Spinal cord (tissue), 10 donors: ENCODE results near the gene DCP1B. TPM values are rescaled to one million over a fixed set of nuclear protein-coding genes. Genes with fewer than 3 reads are reported as not detected.

Source experiments
- DNase-seq, 6 donors: peaks; one replicate each; pipeline versions ENCODE4 v3.0.0 to v3.0.0-alpha.2; 2013 to 2015; ENCODE audit warnings: low spot score in 6 of 6, low read depth in 4 of 6
- H3K27ac ChIP-seq: one replicate; pipeline ENCODE4 v1.5.1; 2013; ENCODE audit warnings: low read depth, low read length, control low read depth
- H3K27me3 ChIP-seq: one replicate; pipeline ENCODE4 v1.6.1; 2013; ENCODE audit warnings: low read length; ENCODE audit not compliant: control insufficient read depth, insufficient read depth
- H3K36me3 ChIP-seq: one replicate; pipeline ENCODE4 v1.6.1; 2013; ENCODE audit warnings: low read length; ENCODE audit not compliant: control insufficient read depth, insufficient read depth
- H3K4me1 ChIP-seq: one replicate; pipeline ENCODE4 v1.6.1; 2013; ENCODE audit warnings: low read length; ENCODE audit not compliant: control insufficient read depth, insufficient read depth
- H3K4me3 ChIP-seq: one replicate; pipeline ENCODE4 v1.5.1; 2013; ENCODE audit warnings: low read depth, low read length, control low read depth
- H3K9me3 ChIP-seq: one replicate; pipeline ENCODE4 v1.6.1; 2013; ENCODE audit warnings: low read length; ENCODE audit not compliant: control insufficient read depth, insufficient read depth
- WGBS: methylation state at CpG from one replicate; pipeline ENCODE4 v1.1.5; 2013; ENCODE audit warnings: missing lambda C conversion rate; ENCODE audit not compliant: insufficient coverage; 5-methylcytosine and 5-hydroxymethylcytosine counted together
- polyA plus RNA-seq, 2 donors: library from polyadenylated mRNA; unstranded; fragments of 120-200 nt; gene quantifications; one replicate each; pipeline ENCODE4 v1.2.1, GENCODE V29; 2013; ENCODE audit not compliant: insufficient read length in 2 of 2
- total RNA-seq, 2 donors: library from RNA; depleted of rRNA in 1 of 2; stranded (reverse); fragments of 120-200 nt in 1 of 2; fragments of >200 nt in 1 of 2; gene quantifications; one replicate each; pipeline versions ENCODE4 v1.2.3 to v1.2.4, GENCODE V29; 2013 to 2014
- donor health status: healthy.

DCP1B gene
- total and polyA plus RNA-seq, 4 donors: 11.7 to 16.7 (median 15.2) TPM

- H3K4me1 ChIP-seq: peaks cover 8% of the 10 kb centered on the region
- H3K27me3 ChIP-seq: peaks cover 11% of the 10 kb centered on the region
- H3K27ac ChIP-seq: no peak overlapping the region
- H3K9me3 ChIP-seq: no peaks in the 10 kb centered on the region
- no peak overlapping the region for H3K4me3 ChIP-seq
- H3K36me3 ChIP-seq: no peaks in the 10 kb centered on the region
- DNase-seq: no peak
- no CpG with 5 or more reads among the region's 3 CpGs for WGBS
Observed at GRCh38 chr12:1910468-1910867, 93.8 kb downstream of the DCP1B start.

GRCh38 chr12:1908758-1909157, 95.5 kb downstream of the DCP1B start:
- Histone ChIP-seq H3K27ac (no peak overlapping the region), H3K4me1 (peaks cover 8% of the 10 kb centered on the region), H3K4me3 (no peak overlapping the region), H3K27me3 (peaks cover 9% of the 10 kb centered on the region), H3K9me3 (peaks cover 1% of the 10 kb centered on the region), H3K36me3 (no peaks in the 10 kb centered on the region)
- no peak for DNase-seq
- 95% methylated on average over 17 of the region's 26 CpGs for WGBS

GRCh38 chr12:1907652-1908611, 96.3 kb downstream of the DCP1B start:
- peaks cover 9% of the 10 kb centered on the region for H3K27me3 ChIP-seq
- peaks cover 8% of the 10 kb centered on the region for H3K4me1 ChIP-seq
- no peaks in the 10 kb centered on the region for H3K36me3 ChIP-seq
- H3K27ac ChIP-seq: no peak overlapping the region
- no peak overlapping the region for H3K4me3 ChIP-seq
- peaks cover 1% of the 10 kb centered on the region for H3K9me3 ChIP-seq
- no peak for DNase-seq
- WGBS: 25% methylated on average over 66 of the region's 67 CpGs

GRCh38 chr12:1906579-1906978, 97.7 kb downstream of the DCP1B start:
- peaks cover 8% of the 10 kb centered on the region for H3K4me1 ChIP-seq
- no peak overlapping the region for H3K27ac ChIP-seq
- peaks cover 1% of the 10 kb centered on the region for H3K9me3 ChIP-seq
- WGBS: 22% methylated on average over 3 of the region's 3 CpGs
- H3K36me3 ChIP-seq: no peaks in the 10 kb centered on the region
- H3K27me3 ChIP-seq: peaks cover 9% of the 10 kb centered on the region
- DNase-seq: no peak
- no peak overlapping the region for H3K4me3 ChIP-seq

- Histone ChIP-seq H3K9me3 (peaks cover 1% of the 10 kb centered on the region), H3K36me3 (no peaks in the 10 kb centered on the region), H3K4me3 (no peak overlapping the region), H3K27ac (no peak overlapping the region), H3K27me3 (peaks cover 9% of the 10 kb centered on the region), H3K4me1 (peaks cover 8% of the 10 kb centered on the region)
- DNase-seq: no peak
Observed at GRCh38 chr12:1904875-1905274, 99.4 kb downstream of the DCP1B start.

- no peak for DNase-seq
- Histone ChIP-seq H3K27me3 (no peaks in the 10 kb centered on the region), H3K27ac (no peak overlapping the region), H3K36me3 (no peaks in the 10 kb centered on the region), H3K9me3 (peaks cover 4% of the 10 kb centered on the region), H3K4me1 (no peaks in the 10 kb centered on the region), H3K4me3 (no peak overlapping the region)
- 77% methylated on average over 4 of the region's 5 CpGs for WGBS
Observed at GRCh38 chr12:1896964-1897363, 107.3 kb downstream of the DCP1B start.

Other genes starting within 250 kb of the DCP1B start
- 1 to 10 TPM; 1.4 to 3.2 TPM for gene LRTM2, start 183.9 kb downstream of the DCP1B start, total RNA-seq
- gene LRTM2, start 183.9 kb downstream of the DCP1B start, polyA plus RNA-seq: 1 to 10 TPM; 7.4 to 9.6 TPM
- 1 to 10 TPM; 1.8 TPM for gene CACNA2D4, start 85.8 kb downstream of the DCP1B start, total RNA-seq
- 1 to 10 TPM in 1 of 2 donors, under 1 TPM in 1; 0.95 to 1.6 TPM for gene CACNA2D4, start 85.8 kb downstream of the DCP1B start, polyA plus RNA-seq
- gene CACNA1C, start 48.5 kb upstream of the DCP1B start, total RNA-seq: 10 to 100 TPM; 14.8 to 18.1 TPM
- gene CACNA1C, start 48.5 kb upstream of the DCP1B start, polyA plus RNA-seq: 10 to 100 TPM; 18.4 to 22.2 TPM